C4-2B (cell line): ENCODE results near the gene TEX2.

Source experiments
- CTCF ChIP-seq: fragments of 450-650 bp; conservative IDR thresholded peaks from 2 replicates; pipeline ENCODE4 v1.5.1; 2017; ENCODE audit warnings: mild to moderate bottlenecking
- ZFX ChIP-seq: fragments of 450-650 bp; IDR thresholded peaks from 2 replicates; pipeline ENCODE4 v1.6.1; 2017

- TF ChIP-seq CTCF = no peak
- no peak for TF ChIP-seq ZFX
Measured at GRCh38 chr17:64244165-64244564, 18.9 kb downstream of the TEX2 start.
